GM18520 (cell line): ENCODE data around the gene RNF113A.
"Not testable (repeated sequence)": the region's sequence is repeated elsewhere in the genome, so short reads cannot be mapped to it uniquely, and the experiment has no call there.

Experiments used
- ATAC-seq: cut with Tn5 transposase; IDR thresholded peaks from one replicate; pipeline ENCODE4 v1.9.1; 2021; ENCODE audit not compliant: unreplicated experiment

Gene RNF113A

DNA sequence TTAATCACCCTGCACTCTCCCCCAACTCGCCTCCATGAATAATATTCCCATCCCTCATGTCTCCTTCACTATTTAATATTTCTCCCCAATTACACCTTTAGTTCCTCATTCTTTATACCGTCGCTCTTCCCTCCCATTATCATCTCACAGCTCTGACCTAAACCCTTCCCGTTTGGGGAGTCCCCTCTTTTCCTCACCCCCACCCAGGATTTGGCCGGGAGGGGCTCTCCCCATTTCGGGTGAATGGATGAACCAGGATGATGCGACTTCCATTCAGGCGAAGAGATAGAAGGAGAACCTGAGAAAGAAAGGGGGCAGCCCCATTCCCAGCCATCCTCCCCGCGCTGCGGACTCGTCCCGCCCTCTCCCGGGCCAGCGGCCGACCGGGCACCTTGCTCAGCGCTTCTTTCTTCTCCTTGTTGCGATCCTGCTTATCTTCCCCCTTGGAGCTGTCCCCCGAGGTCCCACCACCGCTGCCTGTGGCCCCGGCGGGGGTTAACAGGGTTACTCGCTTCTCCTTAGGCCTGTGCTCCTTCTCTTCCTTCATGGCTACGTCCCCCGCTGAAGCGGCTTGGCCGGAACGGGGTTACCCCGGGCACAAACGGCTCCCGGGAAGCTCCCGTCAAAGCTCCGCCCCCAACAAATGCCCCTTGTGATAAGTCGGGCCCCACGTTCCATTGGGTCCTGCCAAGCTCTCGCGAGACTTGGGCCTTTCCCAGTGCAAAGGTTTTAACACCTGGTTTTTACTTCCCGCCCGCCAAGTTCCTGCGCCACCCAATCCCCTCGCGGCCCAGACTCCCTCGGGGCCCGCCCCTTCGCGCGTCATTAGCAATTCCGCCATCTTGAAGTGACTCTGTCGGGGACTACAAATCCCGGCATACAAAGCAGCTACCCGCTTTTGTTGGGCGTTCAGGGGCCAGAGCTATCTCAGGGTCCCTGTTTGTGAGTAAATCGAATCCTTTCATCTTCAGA is 18.9 kb downstream of the RNF113A start, which contains the start of gene UPF3B:
Gene UPF3B (minus strand): TSS at position 582 of the 972 bp plus-strand sequence. CDS start 35 bp downstream, at position 547.
- peak; percentile 91 for ATAC-seq

- no peak for ATAC-seq
Measured at GRCh38 chrX:119833905-119834304, 37.6 kb downstream of the RNF113A start.

DNA sequence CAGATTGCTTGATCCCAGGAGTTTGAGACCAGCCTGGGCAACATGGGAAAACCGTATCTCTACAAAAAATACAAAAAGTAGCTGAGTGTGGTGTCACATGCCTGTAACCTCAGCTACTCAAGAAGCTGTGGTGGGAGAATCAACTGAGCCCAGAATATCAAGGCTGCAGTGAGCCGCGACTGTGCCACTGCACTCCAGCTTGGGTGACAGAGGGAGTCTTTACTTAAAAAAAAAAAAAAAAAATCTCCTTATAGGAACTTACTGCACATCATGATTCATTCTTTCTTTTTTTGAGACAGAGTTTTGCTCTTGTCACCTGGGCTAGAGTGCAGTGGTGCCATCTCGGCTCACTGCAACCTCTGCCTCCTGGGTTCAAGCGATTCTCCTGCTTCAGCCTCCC is 43.1 kb downstream of the RNF113A start:
- ATAC-seq, result no peak

GRCh38 chrX:119826399-119826959 is 45.1 kb downstream of the RNF113A start:
- no peak for ATAC-seq

- ATAC-seq, result not testable (repeated sequence)
Measured at GRCh38 chrX:119824221-119824620, 47.3 kb downstream of the RNF113A start.

DNA sequence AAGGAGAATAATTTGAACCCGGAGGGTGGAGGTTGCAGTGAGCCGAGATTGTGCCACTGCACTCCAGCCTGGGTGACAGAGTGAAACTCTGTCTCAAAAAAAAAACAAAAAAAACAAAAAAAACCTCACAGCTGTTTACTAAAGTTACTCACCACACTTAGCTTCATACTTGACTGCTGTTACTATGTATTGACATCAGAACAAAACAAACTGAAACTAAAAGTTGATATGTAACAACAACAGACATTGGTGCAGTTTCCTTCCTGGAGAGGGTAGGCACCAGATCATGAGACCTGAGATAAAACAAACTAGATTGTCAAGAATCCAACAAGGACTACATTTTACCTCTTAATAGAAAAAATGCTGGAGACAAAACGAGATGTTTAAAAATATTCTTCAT is 49.8 kb downstream of the RNF113A start:
- ATAC-seq, result peak; percentile 87
